Endothelial cell (in vitro differentiated cells): ENCODE results near the gene ADCY3. TPM values are rescaled to one million over a fixed set of nuclear protein-coding genes. Genes with fewer than 3 reads are reported as not detected.
"Not testable (repeated sequence)": the region's sequence is repeated elsewhere in the genome, so short reads cannot be mapped to it uniquely, and the experiment has no call there.

ENCODE experiments used
- DNase-seq: peaks from one replicate; pipeline ENCODE4 v3.0.0; 2021; ENCODE audit warnings: low spot score
- H3K27ac Mint-ChIP-seq: one replicate; pipeline ENCODE4 v1.8.0; 2021; ENCODE audit warnings: mixed read lengths, inconsistent platforms; ENCODE audit not compliant: unreplicated experiment
- H3K27me3 Mint-ChIP-seq: one replicate; pipeline ENCODE4 v1.8.0; 2021; ENCODE audit warnings: mild to moderate bottlenecking, moderate library complexity, mixed read lengths, inconsistent platforms; ENCODE audit not compliant: unreplicated experiment
- H3K36me3 Mint-ChIP-seq: one replicate; pipeline ENCODE4 v1.8.0; 2021; ENCODE audit warnings: mild to moderate bottlenecking, low read depth, mixed read lengths, inconsistent platforms; ENCODE audit not compliant: unreplicated experiment
- H3K4me1 Mint-ChIP-seq: one replicate; pipeline ENCODE4 v1.8.0; 2021; ENCODE audit warnings: mild to moderate bottlenecking, mixed read lengths, inconsistent platforms; ENCODE audit not compliant: unreplicated experiment
- H3K4me3 Mint-ChIP-seq: one replicate; pipeline ENCODE4 v1.8.0; 2021; ENCODE audit warnings: mild to moderate bottlenecking, mixed read lengths, inconsistent platforms; ENCODE audit not compliant: unreplicated experiment
- H3K9me3 Mint-ChIP-seq: one replicate; pipeline ENCODE4 v1.8.0; 2021; ENCODE audit warnings: mixed read lengths, inconsistent platforms; ENCODE audit not compliant: unreplicated experiment
- CTCF ChIP-seq: fragments of 200-600 bp; sonication (generic); IDR thresholded peaks from one replicate; pipeline ENCODE4 v1.5.0; 2021; ENCODE audit warnings: antibody characterized with exemption; ENCODE audit not compliant: unreplicated experiment
- total RNA-seq: library from RNA; stranded (reverse); fragmentation: NEBNext Ultra II Directional; extraction: Animal tissue kit (Norgen Biotek cat#: 25700); gene quantifications from one replicate; pipeline ENCODE4 v1.2.1, GENCODE V29; 2021; ENCODE audit not compliant: unreplicated experiment

Gene ADCY3
- total RNA-seq, 1 donor from 2014 or later: 88.0 TPM

GRCh38 chr2:24815171-24815570 lies 104.9 kb downstream of the ADCY3 start:
- Mint-ChIP-seq H3K27me3 (peaks cover 1% of the 10 kb centered on the region), H3K4me1 (peaks cover 10% of the 10 kb centered on the region), H3K4me3 (no peak overlapping the region), H3K9me3 (no peaks in the 10 kb centered on the region), H3K27ac (no peak overlapping the region), H3K36me3 (peaks cover 24% of the 10 kb centered on the region)
- no peak for TF ChIP-seq CTCF
- DNase-seq: no peak

DNA sequence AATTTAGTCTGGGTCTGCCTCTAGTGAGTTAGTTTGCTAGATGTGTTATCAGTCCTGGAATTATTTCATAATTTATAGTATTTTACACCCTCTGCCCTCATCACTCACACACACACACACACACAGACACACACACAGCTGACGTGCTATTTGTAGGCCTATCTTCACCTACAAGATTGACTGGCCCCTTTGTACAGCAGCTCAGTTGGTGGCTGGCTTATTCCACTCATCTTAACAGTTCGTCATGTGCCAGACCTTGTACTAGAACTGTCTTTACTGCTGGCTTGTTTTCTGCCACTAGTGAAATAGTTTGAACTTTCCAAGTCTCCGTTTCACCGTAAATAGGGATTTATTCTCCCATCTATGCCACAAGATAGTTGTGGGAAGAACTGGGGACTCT lies 105.5 kb downstream of the ADCY3 start:
- Mint-ChIP-seq H3K4me1 (peaks cover 10% of the 10 kb centered on the region), H3K27ac (no peak overlapping the region), H3K27me3 (peaks cover 1% of the 10 kb centered on the region), H3K36me3 (peaks cover 24% of the 10 kb centered on the region), H3K4me3 (no peak overlapping the region), H3K9me3 (no peaks in the 10 kb centered on the region)
- DNase-seq: no peak
- no peak for TF ChIP-seq CTCF

DNA sequence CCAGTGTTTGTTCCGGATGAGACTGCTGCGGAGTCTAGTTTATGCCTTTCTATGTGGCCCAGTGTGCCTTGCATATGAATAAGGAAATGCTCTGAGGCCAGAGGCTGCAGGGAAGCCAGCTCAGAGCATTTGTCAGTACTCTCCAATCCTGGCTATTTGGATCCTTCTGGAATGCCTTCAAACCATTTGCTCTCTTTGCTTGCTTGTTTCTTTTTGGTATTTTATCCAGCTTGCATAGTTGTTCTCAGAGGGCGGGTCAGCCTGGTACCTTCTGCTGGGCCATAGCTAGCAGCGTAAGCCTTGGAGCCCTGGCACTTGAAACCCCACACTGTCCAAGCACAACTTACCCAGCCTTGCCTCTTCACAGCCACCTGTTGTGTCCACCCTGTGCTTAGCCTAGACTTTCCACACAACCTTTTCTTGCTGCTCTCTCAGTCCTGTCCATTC lies 106.3 kb downstream of the ADCY3 start:
- TF ChIP-seq CTCF: no peak
- Mint-ChIP-seq H3K4me1 (peaks cover 10% of the 10 kb centered on the region), H3K9me3 (no peaks in the 10 kb centered on the region), H3K27ac (no peak overlapping the region), H3K27me3 (peaks cover 1% of the 10 kb centered on the region), H3K4me3 (no peak overlapping the region), H3K36me3 (peaks cover 18% of the 10 kb centered on the region)
- DNase-seq: no peak

DNA sequence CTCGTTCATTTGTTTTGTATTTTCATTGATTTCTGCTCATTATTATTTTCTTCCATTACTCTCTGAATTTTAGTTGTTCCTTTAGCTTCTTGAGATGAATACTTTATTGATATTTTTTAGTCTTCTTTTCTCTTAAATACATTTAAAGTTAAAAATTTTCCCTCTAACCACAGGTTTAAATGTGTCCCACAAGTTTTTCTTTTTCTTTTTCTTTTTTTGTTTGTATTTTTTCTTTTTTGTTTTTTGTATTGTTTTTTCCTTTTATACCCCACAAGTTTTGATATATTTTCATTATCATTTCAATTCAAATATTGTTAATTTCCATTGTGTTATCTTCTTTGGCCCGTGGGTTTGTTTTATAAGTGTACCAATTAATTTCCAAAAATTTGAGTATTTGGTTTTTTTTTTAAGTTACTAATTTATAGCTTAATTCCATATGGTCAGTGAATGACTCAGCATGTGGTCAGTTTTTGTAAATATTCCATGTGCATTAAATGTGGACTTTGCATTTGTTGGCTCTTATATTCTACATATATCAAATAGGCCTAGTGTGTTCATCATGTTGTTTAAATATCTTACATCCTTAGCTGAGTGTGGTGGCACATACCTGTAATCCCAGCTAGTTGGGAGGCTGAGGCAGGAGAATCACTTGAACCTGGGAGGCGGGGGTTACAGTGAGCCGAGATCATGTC lies 110.6 kb downstream of the ADCY3 start:
- no peak for DNase-seq
- Mint-ChIP-seq H3K4me3 (no peak overlapping the region), H3K27me3 (no peaks in the 10 kb centered on the region), H3K4me1 (no peaks in the 10 kb centered on the region), H3K9me3 (no peaks in the 10 kb centered on the region), H3K27ac (no peak overlapping the region), H3K36me3 (peaks cover 36% of the 10 kb centered on the region)
- TF ChIP-seq CTCF: no peak

DNA sequence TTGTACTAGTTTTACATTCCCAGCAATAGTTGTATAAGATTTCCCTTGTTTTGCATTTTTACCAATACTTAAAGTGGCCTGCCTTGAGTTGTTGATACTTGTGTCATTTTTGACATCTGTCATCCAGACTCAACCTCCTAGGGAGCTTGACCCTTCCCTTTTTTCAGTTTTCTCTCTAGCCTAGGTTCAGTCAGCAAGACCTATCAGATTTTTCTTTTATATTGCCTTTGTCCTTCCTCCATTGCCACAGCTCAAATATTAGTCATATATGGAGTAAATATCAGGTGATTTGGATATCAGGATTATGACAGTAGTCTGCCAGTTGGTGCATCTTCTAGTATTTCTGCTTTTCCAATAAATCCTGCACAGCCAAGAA lies 113.4 kb downstream of the ADCY3 start:
- H3K36me3 Mint-ChIP-seq: peaks cover 47% of the 10 kb centered on the region

DNA sequence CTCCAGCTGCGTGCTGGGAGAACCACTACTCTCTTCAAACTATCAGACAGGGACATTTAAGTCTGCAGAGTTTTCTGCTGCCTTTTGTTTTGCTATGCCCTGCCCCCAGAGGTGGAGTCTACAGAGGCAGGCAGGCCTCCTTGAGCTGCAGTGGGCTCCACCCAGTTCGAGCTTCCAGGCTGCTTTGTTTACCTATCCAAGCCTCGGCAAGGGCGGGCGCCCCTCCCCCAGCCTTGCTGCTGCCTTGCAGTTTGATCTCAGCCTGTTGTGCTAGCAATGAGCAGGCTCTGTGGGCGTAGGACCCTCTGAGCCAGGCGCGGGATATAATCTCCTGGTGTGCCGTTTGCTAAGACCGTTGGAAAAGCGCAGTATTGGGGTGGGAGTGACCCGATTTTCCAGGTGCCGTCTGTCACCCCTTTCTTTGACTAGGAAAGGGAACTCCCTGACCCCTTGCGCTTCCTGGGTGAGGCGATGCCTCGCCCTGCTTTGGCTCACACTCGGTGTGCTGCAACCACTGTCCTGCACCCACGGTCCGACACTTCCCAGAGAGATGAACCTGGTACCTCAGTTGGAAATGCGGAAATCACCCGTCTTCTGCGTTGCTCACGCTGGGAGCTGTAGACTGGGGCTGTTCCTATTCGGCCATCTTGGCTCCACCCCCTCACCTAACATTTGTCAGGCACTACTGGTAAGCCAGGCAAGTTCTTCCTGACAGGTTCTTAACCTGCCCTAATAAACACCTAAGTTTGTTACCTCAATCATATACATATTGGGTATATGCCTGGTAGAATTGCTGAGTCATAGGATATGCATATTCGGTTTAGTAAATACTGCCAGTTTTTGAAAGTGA lies 114.0 kb downstream of the ADCY3 start:
- not testable (repeated sequence) for H3K9me3 Mint-ChIP-seq, H3K27me3 Mint-ChIP-seq, H3K4me1 Mint-ChIP-seq, H3K27ac Mint-ChIP-seq, DNase-seq
- H3K36me3 Mint-ChIP-seq: peaks cover 49% of the 10 kb centered on the region
- peak overlapping the region; percentile 66 for H3K4me3 Mint-ChIP-seq

More for the DNA sequence above, 113.4 kb downstream of the ADCY3 start:
- Mint-ChIP-seq H3K4me1 (no peaks in the 10 kb centered on the region), H3K9me3 (no peaks in the 10 kb centered on the region), H3K27me3 (no peaks in the 10 kb centered on the region), H3K27ac (no peak overlapping the region), H3K4me3 (peak overlapping the region; percentile 66)
- TF ChIP-seq CTCF: no peak
- DNase-seq: no peak

DNA sequence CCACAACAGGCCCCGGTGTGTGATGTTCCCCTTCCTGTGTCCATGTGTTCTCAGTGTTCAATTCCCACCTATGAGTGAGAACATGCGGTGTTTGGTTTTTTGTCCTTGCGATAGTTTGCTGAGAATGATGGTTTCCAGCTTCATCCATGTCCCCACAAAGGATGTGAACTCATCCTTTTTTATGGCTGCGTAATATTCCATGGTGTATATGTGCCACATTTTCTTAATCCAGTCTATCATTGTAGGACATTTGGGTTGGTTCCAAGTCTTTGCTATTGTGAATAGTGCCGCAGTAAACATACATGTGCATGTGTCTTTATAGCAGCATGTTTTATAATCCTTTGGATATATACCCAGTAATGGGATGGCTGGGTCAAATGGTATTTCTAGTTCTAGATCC lies 119.5 kb downstream of the ADCY3 start:
- H3K27ac Mint-ChIP-seq, H3K4me3 Mint-ChIP-seq, H3K9me3 Mint-ChIP-seq, DNase-seq, H3K27me3 Mint-ChIP-seq, H3K4me1 Mint-ChIP-seq: not testable (repeated sequence)
- peaks cover 59% of the 10 kb centered on the region for H3K36me3 Mint-ChIP-seq
